ENCODE data around the gene CGRRF1. TPM values are rescaled to one million over a fixed set of nuclear protein-coding genes. Genes with fewer than 3 reads are reported as not detected.

CGRRF1 gene
- total RNA-seq, 1 experiment from 2014 or later = 19.1 TPM

- Histone ChIP-seq H3K18ac (ENCODE audit: insufficient read length, low read depth, low read length) (no peak overlapping the region), H4K8ac (replicated peaks; ENCODE audit: insufficient read length, low read depth, low read length) (no peak overlapping the region), H3K23ac (ENCODE audit: insufficient read length, low read depth, low read length) (no peak overlapping the region), H4K5ac (ENCODE audit: insufficient read length, low read depth, low read length) (no peak overlapping the region), H2BK20ac (ENCODE audit: low read depth, low read length, poor library complexity, severe bottlenecking) (no peak overlapping the region), H3K9ac (ENCODE audit: extremely low read depth, insufficient read length, low read length) (no peak overlapping the region), H3K4ac (ENCODE audit: low read depth, low read length) (no peak overlapping the region), H3K79me1 (ENCODE audit: insufficient read depth, low read depth, low read length, poor library complexity, severe bottlenecking) (no peaks in the 10 kb centered on the region), H2BK15ac (ENCODE audit: low read depth, low read length) (no peak overlapping the region), H3K14ac (ENCODE audit: insufficient read depth, low read length) (no peak overlapping the region), H3K27me3 (ENCODE audit: insufficient read depth, low read length) (no peaks in the 10 kb centered on the region), H2AFZ (ENCODE audit: low read length) (no peak overlapping the region), H3K9me3 (ENCODE audit: control insufficient read depth, low read depth, low read length) (no peaks in the 10 kb centered on the region), H2BK12ac (ENCODE audit: insufficient read length, low read depth, low read length) (no peak overlapping the region), H2BK5ac (ENCODE audit: insufficient read length, low read length) (no peak overlapping the region), H3K4me2 (ENCODE audit: insufficient read depth, insufficient read length, low read length) (no peak overlapping the region), H3T11ph (ENCODE audit: low read length) (no peak overlapping the region), H2BK120ac (ENCODE audit: low read depth, low read length, poor library complexity, severe bottlenecking) (no peak overlapping the region), H3K56ac (ENCODE audit: insufficient read length, low read depth, low read length) (no peak overlapping the region), H4K91ac (ENCODE audit: insufficient read length, low read depth, low read length) (no peak overlapping the region), H2AK5ac (ENCODE audit: insufficient read length, low read length) (no peak overlapping the region), H3K4me1 (ENCODE audit: insufficient read depth, low read length) (no peaks in the 10 kb centered on the region; the same call in 1 of the 2 replicates), H3K79me2 (ENCODE audit: insufficient read depth, low read length) (no peaks in the 10 kb centered on the region), H3K23me2 (ENCODE audit: insufficient read length, low read depth, low read length, poor library complexity, severe bottlenecking) (no peaks in the 10 kb centered on the region), H3K27ac (ENCODE audit: insufficient read length, low read depth, low read length) (no peak overlapping the region), H4K20me1 (ENCODE audit: control insufficient read depth, insufficient read depth, insufficient read length) (no peaks in the 10 kb centered on the region)
- H3K9me3 Mint-ChIP-seq = no peaks in the 10 kb centered on the region
- no peak for DNase-seq
- peaks cover 9 to 15% of the 10 kb centered on the region in 2 experiments for H3K4me1 Mint-ChIP-seq
- H3K27me3 Mint-ChIP-seq (ENCODE audit: low read depth) = no peaks in the 10 kb centered on the region
- peak overlapping the region in 2 of 3 experiments; percentile 20 to 71; a peak in 3 of 7 replicates for H3K27ac Mint-ChIP-seq
- peaks cover 0 to 14% (median under 1%) of the 10 kb centered on the region in 3 experiments; a peak in 5 of 7 replicates for H3K36me3 Mint-ChIP-seq (ENCODE audit: insufficient read depth in 1 of 3, low read depth in 3 of 3)
- TF ChIP-seq CTCF (conservative IDR thresholded peaks at IDR 0.05) = no peak
- H3K4me3 Mint-ChIP-seq = no peak overlapping the region
- WGBS (ENCODE audit: extremely low coverage, insufficient read length, low lambda C conversion rate) = no CpG with 5 or more reads among the region's 1 CpG
Observed at GRCh38 chr14:54535126-54535525, 25.4 kb downstream of the CGRRF1 start.

Measured in H9 (cell line).